Skeletal muscle satellite cell (primary cell): ENCODE data around the gene ADAMTS14.
"Not testable (repeated sequence)": the region's sequence is repeated elsewhere in the genome, so short reads cannot be mapped to it uniquely, and the experiment has no call there.

Experiments
- H3K27me3 ChIP-seq: 2 replicates; pipeline ENCODE4 v1.7.0; 2013; ENCODE audit warnings: low read length; ENCODE audit not compliant: control insufficient read depth, insufficient read depth
- H3K36me3 ChIP-seq: 2 replicates; pipeline ENCODE4 v1.7.0; 2013; ENCODE audit warnings: mild to moderate bottlenecking, control low read depth, low read length; ENCODE audit not compliant: insufficient read depth
- H3K4me1 ChIP-seq: 2 replicates; pipeline ENCODE4 v1.7.0; 2013; ENCODE audit warnings: low read length; ENCODE audit not compliant: control insufficient read depth, insufficient read depth
- H3K4me2 ChIP-seq: 2 replicates; pipeline ENCODE4 v1.7.0; 2013; ENCODE audit warnings: mild to moderate bottlenecking, low read length
- H3K4me3 ChIP-seq: 2 replicates; pipeline ENCODE4 v1.7.0; 2013; ENCODE audit warnings: low read length
- H3K9ac ChIP-seq: 2 replicates; pipeline ENCODE4 v1.7.0; 2013; ENCODE audit warnings: mild to moderate bottlenecking, low read depth, low read length, moderate library complexity
- H3K9me3 ChIP-seq: replicated peaks from 2 replicates; pipeline ENCODE4 v1.7.0; 2013; ENCODE audit warnings: mild to moderate bottlenecking, control low read depth, low read length

Gene ADAMTS14

DNA sequence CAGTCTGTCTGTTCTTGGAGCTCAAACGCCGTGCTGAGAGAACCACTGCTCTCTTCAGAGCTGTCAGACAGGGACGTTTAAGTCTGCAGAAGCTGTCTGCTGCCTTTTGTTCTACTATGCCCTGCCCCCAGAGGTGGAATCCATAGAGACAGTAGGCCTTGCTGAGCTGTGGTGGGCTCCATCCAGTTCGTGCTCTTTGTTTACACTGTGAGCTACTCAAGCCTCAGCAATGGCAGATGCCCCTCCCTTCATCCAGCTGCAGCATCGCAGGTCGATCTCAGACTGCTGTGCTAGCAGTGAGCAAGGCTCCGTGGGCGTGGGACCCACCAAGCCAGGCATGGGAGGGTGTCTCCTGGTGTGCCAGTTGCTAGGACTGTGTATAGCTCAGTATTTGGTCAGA, 27.3 kb upstream of the ADAMTS14 start:
- not testable (repeated sequence) for H3K27me3 ChIP-seq, H3K36me3 ChIP-seq, H3K4me1 ChIP-seq, H3K4me3 ChIP-seq, H3K4me2 ChIP-seq, H3K9me3 ChIP-seq, H3K9ac ChIP-seq

GRCh38 chr10:70647086-70647485, 25.2 kb upstream of the ADAMTS14 start:
- peaks cover 3% of the 10 kb centered on the region for H3K27me3 ChIP-seq
- H3K36me3 ChIP-seq: no peaks in the 10 kb centered on the region
- H3K4me2 ChIP-seq: no peak overlapping the region
- H3K9ac ChIP-seq: no peak overlapping the region
- H3K9me3 ChIP-seq: no peaks in the 10 kb centered on the region
- H3K4me3 ChIP-seq: no peak overlapping the region
- peaks cover 10% of the 10 kb centered on the region for H3K4me1 ChIP-seq

GRCh38 chr10:70648427-70648826, 23.9 kb upstream of the ADAMTS14 start:
- H3K4me2 ChIP-seq: no peak overlapping the region
- no peak overlapping the region for H3K4me3 ChIP-seq
- no peak overlapping the region for H3K9ac ChIP-seq
- no peaks in the 10 kb centered on the region for H3K36me3 ChIP-seq
- peaks cover 19% of the 10 kb centered on the region for H3K4me1 ChIP-seq
- H3K9me3 ChIP-seq: no peaks in the 10 kb centered on the region
- H3K27me3 ChIP-seq: peaks cover 3% of the 10 kb centered on the region

- no peak overlapping the region for H3K4me3 ChIP-seq
- H3K9ac ChIP-seq: no peak overlapping the region
- peaks cover 26% of the 10 kb centered on the region for H3K4me1 ChIP-seq
- H3K36me3 ChIP-seq: no peaks in the 10 kb centered on the region
- H3K27me3 ChIP-seq: peaks cover 3% of the 10 kb centered on the region
- H3K9me3 ChIP-seq: no peaks in the 10 kb centered on the region
- H3K4me2 ChIP-seq: peak overlapping the region; percentile 12
Measured at GRCh38 chr10:70649526-70649925, 22.8 kb upstream of the ADAMTS14 start.

DNA sequence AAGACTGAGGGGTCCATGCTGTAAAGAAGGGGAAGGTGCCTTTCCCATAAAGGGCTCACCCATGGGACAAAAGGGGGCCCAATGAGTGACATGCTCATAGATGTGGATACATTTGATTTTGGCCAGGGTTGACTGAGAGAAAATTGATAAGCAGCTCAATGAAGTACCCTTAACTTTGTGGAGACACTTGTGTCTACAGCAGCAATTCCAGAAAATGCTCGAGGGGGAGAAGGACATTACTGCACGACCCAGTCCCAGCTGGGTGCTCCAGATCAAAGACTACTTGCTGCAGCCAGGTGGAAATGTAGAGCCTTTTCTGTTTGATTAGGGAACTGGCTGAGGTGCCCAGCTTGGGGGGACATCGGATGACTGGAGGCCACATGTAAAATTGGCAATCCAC, 22.2 kb upstream of the ADAMTS14 start:
- Histone ChIP-seq H3K4me2 (no peak overlapping the region), H3K4me3 (no peak overlapping the region), H3K4me1 (peaks cover 26% of the 10 kb centered on the region), H3K9me3 (no peaks in the 10 kb centered on the region), H3K27me3 (peaks cover 3% of the 10 kb centered on the region), H3K9ac (no peak overlapping the region), H3K36me3 (no peaks in the 10 kb centered on the region)

- H3K9me3 ChIP-seq: no peaks in the 10 kb centered on the region
- no peaks in the 10 kb centered on the region for H3K36me3 ChIP-seq
- H3K4me1 ChIP-seq: peaks cover 31% of the 10 kb centered on the region
- no peak overlapping the region for H3K9ac ChIP-seq
- H3K4me2 ChIP-seq: no peak overlapping the region
- no peaks in the 10 kb centered on the region for H3K27me3 ChIP-seq
- H3K4me3 ChIP-seq: no peak overlapping the region
Measured at GRCh38 chr10:70650718-70651117, 21.6 kb upstream of the ADAMTS14 start.

DNA sequence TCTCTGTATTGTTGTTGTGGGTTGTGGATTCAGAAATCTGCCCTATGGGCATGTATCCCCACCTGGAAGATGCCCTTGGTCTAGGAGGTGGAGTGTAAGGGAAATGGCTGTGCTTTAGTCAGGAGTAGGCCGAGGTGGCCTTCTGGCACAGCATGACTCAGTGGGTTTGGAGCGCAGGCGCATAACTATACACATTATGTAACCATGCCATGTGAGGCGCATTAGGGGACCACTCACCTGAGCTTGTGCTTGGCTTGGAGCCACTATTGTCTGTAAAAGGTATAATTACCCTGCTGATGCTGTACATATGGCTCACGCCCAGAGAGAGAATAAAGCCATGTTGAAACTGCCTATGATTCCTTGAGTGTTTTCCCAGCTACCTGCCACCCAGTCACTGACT, 20.6 kb upstream of the ADAMTS14 start:
- H3K27me3 ChIP-seq: no peaks in the 10 kb centered on the region
- H3K9ac ChIP-seq: no peak overlapping the region
- H3K4me2 ChIP-seq: no peak overlapping the region
- H3K36me3 ChIP-seq: no peaks in the 10 kb centered on the region
- H3K4me1 ChIP-seq: peaks cover 39% of the 10 kb centered on the region
- no peak overlapping the region for H3K4me3 ChIP-seq
- H3K9me3 ChIP-seq: no peaks in the 10 kb centered on the region

- no peaks in the 10 kb centered on the region for H3K9me3 ChIP-seq
- no peaks in the 10 kb centered on the region for H3K36me3 ChIP-seq
- no peak overlapping the region for H3K4me3 ChIP-seq
- H3K4me1 ChIP-seq: peaks cover 50% of the 10 kb centered on the region
- H3K4me2 ChIP-seq: peak overlapping the region; percentile 10
- H3K9ac ChIP-seq: peak overlapping the region; percentile 62
- no peaks in the 10 kb centered on the region for H3K27me3 ChIP-seq
Measured at GRCh38 chr10:70652761-70653657, 19.3 kb upstream of the ADAMTS14 start.

- Histone ChIP-seq H3K9me3 (peaks cover 3% of the 10 kb centered on the region), H3K4me1 (peaks cover 42% of the 10 kb centered on the region), H3K4me3 (no peak overlapping the region), H3K9ac (peak overlapping the region; percentile 78), H3K36me3 (no peaks in the 10 kb centered on the region), H3K4me2 (no peak overlapping the region), H3K27me3 (no peaks in the 10 kb centered on the region)
Measured at GRCh38 chr10:70655316-70655715, 17.0 kb upstream of the ADAMTS14 start.

- H3K4me3 ChIP-seq: peak overlapping the region; percentile 35
- H3K4me2 ChIP-seq: peak overlapping the region; percentile 64
- H3K4me1 ChIP-seq: peaks cover 42% of the 10 kb centered on the region
- peak overlapping the region; percentile 84 for H3K9ac ChIP-seq
- H3K27me3 ChIP-seq: no peaks in the 10 kb centered on the region
- H3K9me3 ChIP-seq: peaks cover 3% of the 10 kb centered on the region
- no peaks in the 10 kb centered on the region for H3K36me3 ChIP-seq
Measured at GRCh38 chr10:70656489-70656888, 15.8 kb upstream of the ADAMTS14 start.

GRCh38 chr10:70657041-70657440, 15.3 kb upstream of the ADAMTS14 start:
- H3K36me3 ChIP-seq: no peaks in the 10 kb centered on the region
- peak overlapping the region; percentile 84 for H3K9ac ChIP-seq
- H3K9me3 ChIP-seq: peaks cover 3% of the 10 kb centered on the region
- H3K4me1 ChIP-seq: peaks cover 45% of the 10 kb centered on the region
- H3K4me2 ChIP-seq: peak overlapping the region; percentile 64
- H3K4me3 ChIP-seq: peak overlapping the region; percentile 35
- no peaks in the 10 kb centered on the region for H3K27me3 ChIP-seq

- Histone ChIP-seq H3K36me3 (no peaks in the 10 kb centered on the region), H3K4me2 (no peak overlapping the region), H3K9ac (no peak overlapping the region), H3K9me3 (peaks cover 3% of the 10 kb centered on the region), H3K4me3 (no peak overlapping the region), H3K27me3 (no peaks in the 10 kb centered on the region), H3K4me1 (peaks cover 41% of the 10 kb centered on the region)
Measured at GRCh38 chr10:70658582-70659136, 13.6 kb upstream of the ADAMTS14 start.
